ENCODE results near the gene TRERF1.
A peak's percentile ranks its signal among the peaks of the same experiment; 100 is the strongest.

The TRERF1 gene

GRCh38 chr6:42441697-42442081 lies 10.0 kb downstream of the TRERF1 start:
- no peak overlapping the region for H3K4me3 ChIP-seq
- H3K9me3 ChIP-seq: no peaks in the 10 kb centered on the region
- H3K36me3 ChIP-seq: no peaks in the 10 kb centered on the region
- intact Hi-C loops (cut with DNase I; ENCODE audit: low total_unique reads): loop anchor here (10.0 kb wide), 1 partner anchor 93 kb away; no protein-coding TSS in a partner anchor
- no peaks in the 10 kb centered on the region for H3K27me3 ChIP-seq
- TF ChIP-seq CTCF (IDR thresholded peaks at IDR 0.05): no peak
- H3K4me1 ChIP-seq: peaks cover 0 to 22% (median 2%) of the 10 kb centered on the region in 4 donors
- H3K27ac ChIP-seq: peak overlapping the region; percentile 61 to 65
- DNase-seq: no peak

- Histone ChIP-seq H3K9me3 (no peaks in the 10 kb centered on the region), H3K36me3 (no peaks in the 10 kb centered on the region), H3K4me1 (peaks cover 0 to 22% (median 2%) of the 10 kb centered on the region in 4 donors), H3K4me3 (no peak overlapping the region), H3K27ac (peak overlapping the region; percentile 61 to 65), H3K27me3 (no peaks in the 10 kb centered on the region)
- intact Hi-C loops (cut with DNase I; ENCODE audit: low total_unique reads): loop anchor here (10.0 kb wide), 1 partner anchor 94 kb away; no protein-coding TSS in a partner anchor
- no peak for DNase-seq
- no peak for TF ChIP-seq CTCF (IDR thresholded peaks at IDR 0.05)
These were observed 10.7 kb downstream of the TRERF1 start for GRCh38 chr6:42440778-42441696.

DNA sequence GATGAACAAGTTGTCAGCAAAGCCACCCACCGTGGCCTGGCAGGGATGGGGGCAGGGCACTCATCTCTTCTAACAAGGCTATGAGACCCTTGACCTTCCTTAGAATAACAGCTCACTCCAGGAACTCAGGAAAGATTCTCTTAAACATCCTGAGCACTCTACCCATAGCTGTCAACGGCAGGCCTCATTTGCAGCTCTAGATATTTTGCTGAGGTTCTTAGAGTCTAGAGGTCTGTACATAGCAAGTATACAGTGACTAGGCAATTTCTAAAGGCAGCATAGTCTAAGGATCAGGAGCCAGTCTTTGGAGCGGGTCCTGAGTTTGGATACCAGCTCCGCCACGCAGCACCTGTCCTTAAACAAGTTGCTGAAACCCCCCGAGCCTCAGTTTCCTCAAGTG lies 11.7 kb downstream of the TRERF1 start:
- Histone ChIP-seq H3K27me3 (no peaks in the 10 kb centered on the region), H3K36me3 (no peaks in the 10 kb centered on the region), H3K27ac (peak overlapping the region in 1 of 2 donors; percentile 65), H3K4me3 (no peak overlapping the region), H3K9me3 (no peaks in the 10 kb centered on the region), H3K4me1 (peaks cover 0 to 22% (median 2%) of the 10 kb centered on the region in 4 donors)
- intact Hi-C loops (cut with DNase I; ENCODE audit: low total_unique reads): loop anchor here (10.0 kb wide), 1 partner anchor 95 kb away; no protein-coding TSS in a partner anchor
- DNase-seq: no peak
- no peak for TF ChIP-seq CTCF (IDR thresholded peaks at IDR 0.05)

- intact Hi-C loops (cut with DNase I; ENCODE audit: low total_unique reads): no loop called here
- TF ChIP-seq CTCF (IDR thresholded peaks at IDR 0.05): no peak
- Histone ChIP-seq H3K36me3 (no peaks in the 10 kb centered on the region), H3K9me3 (peaks cover 0 to 8% (median 0%) of the 10 kb centered on the region in 3 donors), H3K27me3 (no peaks in the 10 kb centered on the region), H3K27ac (no peak overlapping the region), H3K4me1 (peaks cover 0 to 18% (median 2%) of the 10 kb centered on the region in 4 donors), H3K4me3 (no peak overlapping the region)
- no peak for DNase-seq
These were observed 14.9 kb downstream of the TRERF1 start for GRCh38 chr6:42436825-42437224.

DNA sequence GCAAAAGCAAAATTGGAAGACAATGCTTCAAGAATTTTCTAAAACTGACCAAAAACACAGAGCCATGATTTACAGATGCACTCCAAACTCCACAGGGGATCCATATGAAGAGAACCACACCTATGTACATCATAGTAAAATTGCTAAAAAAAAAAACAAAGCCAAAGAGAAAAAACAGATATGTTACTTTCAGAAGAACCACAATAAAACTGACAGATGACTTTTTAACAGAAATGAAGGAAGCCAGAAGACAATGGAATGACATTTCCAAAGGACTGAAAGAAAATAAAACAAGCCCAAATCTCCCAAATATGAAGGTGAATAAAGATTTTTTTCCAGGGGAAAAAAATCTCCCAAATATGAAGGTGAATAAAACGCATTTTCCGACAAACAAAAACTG lies 17.5 kb downstream of the TRERF1 start:
- peaks cover 0 to 8% (median 0%) of the 10 kb centered on the region in 3 donors for H3K9me3 ChIP-seq
- intact Hi-C loops (cut with DNase I; ENCODE audit: low total_unique reads): no loop called here
- TF ChIP-seq CTCF (IDR thresholded peaks at IDR 0.05): no peak
- H3K27ac ChIP-seq: no peak overlapping the region
- H3K4me3 ChIP-seq: no peak overlapping the region
- no peaks in the 10 kb centered on the region for H3K36me3 ChIP-seq
- no peaks in the 10 kb centered on the region for H3K27me3 ChIP-seq
- H3K4me1 ChIP-seq: no peaks in the 10 kb centered on the region
- DNase-seq: no peak

Measured in tibial artery (tissue), 4 donors.